HEK293T (cell line): ENCODE data around the gene UNC93B1.

Source experiments
- ARNT ChIP-seq: fragments of 450-650 bp; IDR thresholded peaks from 2 replicates; pipeline ENCODE4 v1.6.1; 2017; ENCODE audit warnings: mild to moderate bottlenecking
- BHLHE40 ChIP-seq: fragments of 450-650 bp; IDR thresholded peaks from 2 replicates; pipeline ENCODE4 v1.6.1; 2016; ENCODE audit warnings: mild to moderate bottlenecking, moderate library complexity, borderline replicate concordance
- CTBP1 ChIP-seq: fragments of 450-650 bp; IDR thresholded peaks from 2 replicates; pipeline ENCODE4 v1.6.1; 2016; ENCODE audit warnings: borderline replicate concordance
- NFRKB ChIP-seq: fragments of 450-650 bp; IDR thresholded peaks from 2 replicates; pipeline ENCODE4 v1.6.1; 2016; ENCODE audit warnings: mild to moderate bottlenecking, moderate library complexity
- SP1 ChIP-seq: fragments of 450-650 bp; IDR thresholded peaks from 2 replicates; pipeline ENCODE4 v1.6.1; 2017
- SUZ12 ChIP-seq: fragments of 450-650 bp; IDR thresholded peaks from 2 replicates; pipeline ENCODE4 v1.6.1; 2016; ENCODE audit warnings: mild to moderate bottlenecking

GRCh38 chr11:68030318-68031143 is 26.6 kb upstream of the UNC93B1 start, which contains the start of gene NDUFS8:
- no peak for TF ChIP-seq NFRKB
- TF ChIP-seq BHLHE40, result no peak
- no peak for TF ChIP-seq CTBP1
- no peak for TF ChIP-seq SP1
- TF ChIP-seq SUZ12, result no peak
- no peak for TF ChIP-seq ARNT
